Loucy (cell line): ENCODE data around the gene PNPLA6.

Experiments used
- H2AFZ ChIP-seq: fragments of 200-600 bp; sonication (generic); 2 replicates; pipeline ENCODE4 v1.6.0; 2016; ENCODE audit warnings: antibody characterized with exemption, mild to moderate bottlenecking, low read length, moderate library complexity
- H3F3A ChIP-seq: fragments of 200-600 bp; 2 replicates; pipeline ENCODE4 v1.6.0; 2016; ENCODE audit warnings: antibody characterized with exemption, low read depth, mild to moderate bottlenecking
- H3K27me3 ChIP-seq: fragments of 200-600 bp; sonication (generic); 2 replicates; pipeline ENCODE4 v1.6.1; 2014; ENCODE audit warnings: low read length, mild to moderate bottlenecking; ENCODE audit not compliant: insufficient read depth, poor library complexity, severe bottlenecking
- H3K36me3 ChIP-seq: fragments of 200-600 bp; sonication (generic); 2 replicates; pipeline ENCODE4 v1.6.1; 2016; ENCODE audit warnings: low read length; ENCODE audit not compliant: insufficient read depth
- H3K4me1 ChIP-seq: fragments of 200-600 bp; sonication (generic); 2 replicates; pipeline ENCODE4 v1.5.1; 2014; ENCODE audit warnings: low read length, mild to moderate bottlenecking; ENCODE audit not compliant: insufficient read depth, poor library complexity, severe bottlenecking
- H3K4me2 ChIP-seq: fragments of 200-600 bp; sonication (generic); 2 replicates; pipeline ENCODE4 v1.6.0; 2014; ENCODE audit warnings: antibody characterized with exemption, low read length, low read depth, mild to moderate bottlenecking; ENCODE audit not compliant: poor library complexity, severe bottlenecking
- H3K4me3 ChIP-seq: fragments of 200-600 bp; sonication (generic); 2 replicates; pipeline ENCODE4 v1.5.1; 2014; ENCODE audit warnings: low read length, mild to moderate bottlenecking, mixed read lengths; ENCODE audit not compliant: poor library complexity, severe bottlenecking
- H3K79me2 ChIP-seq: fragments of 200-600 bp; sonication (generic); 2 replicates; pipeline ENCODE4 v1.6.1; 2014; ENCODE audit warnings: low read length; ENCODE audit not compliant: insufficient read depth
- H3K9ac ChIP-seq: fragments of 200-600 bp; sonication (generic); 2 replicates; pipeline ENCODE4 v1.6.0; 2014; ENCODE audit warnings: mild to moderate bottlenecking, low read depth, low read length, moderate library complexity; ENCODE audit not compliant: poor library complexity, severe bottlenecking
- H3K9me2 ChIP-seq: fragments of 200-600 bp; sonication (generic); replicated peaks from 2 replicates; pipeline ENCODE4 v1.6.1; 2016; ENCODE audit warnings: low read depth, low read length, mixed read lengths
- H3K9me3 ChIP-seq: fragments of 200-600 bp; sonication (generic); 2 replicates; pipeline ENCODE4 v1.6.1; 2014; ENCODE audit warnings: mild to moderate bottlenecking, antibody characterized with exemption, low read length, low read depth; ENCODE audit not compliant: insufficient read depth
- H4K20me1 ChIP-seq: fragments of 200-600 bp; sonication (generic); 2 replicates; pipeline ENCODE4 v1.6.0; 2014; ENCODE audit warnings: antibody characterized with exemption, low read length, mild to moderate bottlenecking; ENCODE audit not compliant: insufficient read depth, poor library complexity, severe bottlenecking
- EZH2phosphoT487 ChIP-seq: fragments of 200-600 bp; IDR thresholded peaks from 2 replicates; pipeline ENCODE4 v1.6.1; 2018; ENCODE audit warnings: antibody characterized with exemption, mild to moderate bottlenecking, moderate library complexity, borderline replicate concordance
- TF ChIP-seq, protein P1 (sequence below): fragments of 200-600 bp; sonication (generic); conservative IDR thresholded peaks from 2 replicates; pipeline ENCODE4 v1.5.1; 2014; ENCODE audit warnings: mild to moderate bottlenecking, antibody characterized with exemption, low read length

Gene PNPLA6

DNA sequence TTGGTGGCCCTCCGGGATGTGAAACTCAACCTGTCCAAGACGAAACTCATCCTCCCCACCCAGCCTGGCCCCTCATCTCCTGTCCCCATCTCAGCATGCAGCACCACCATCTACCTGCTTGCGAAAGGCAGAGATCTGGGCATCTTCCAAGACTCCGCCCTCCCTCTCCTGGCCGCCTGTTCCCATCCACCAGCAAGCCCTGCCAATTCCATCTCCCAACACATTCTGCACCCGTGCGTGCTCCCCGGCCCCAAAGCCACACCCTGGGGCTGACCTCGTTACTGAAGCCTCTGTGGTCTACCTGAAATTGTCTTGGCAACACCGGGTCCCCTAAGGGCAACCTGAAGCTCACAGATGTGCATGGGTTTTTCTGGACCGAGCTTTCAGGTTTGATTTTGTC lies 46.9 kb downstream of the PNPLA6 start:
- Histone ChIP-seq H2AFZ (no peak overlapping the region), H3K27me3 (no peaks in the 10 kb centered on the region), H3K9me3 (no peaks in the 10 kb centered on the region), H3F3A (no peaks in the 10 kb centered on the region), H3K79me2 (no peaks in the 10 kb centered on the region), H3K4me1 (no peaks in the 10 kb centered on the region), H4K20me1 (no peaks in the 10 kb centered on the region), H3K36me3 (no peaks in the 10 kb centered on the region), H3K9ac (no peak overlapping the region), H3K4me3 (no peak overlapping the region), H3K4me2 (no peak overlapping the region), H3K9me2 (no peaks in the 10 kb centered on the region)
- TF ChIP-seq, protein P1, sequence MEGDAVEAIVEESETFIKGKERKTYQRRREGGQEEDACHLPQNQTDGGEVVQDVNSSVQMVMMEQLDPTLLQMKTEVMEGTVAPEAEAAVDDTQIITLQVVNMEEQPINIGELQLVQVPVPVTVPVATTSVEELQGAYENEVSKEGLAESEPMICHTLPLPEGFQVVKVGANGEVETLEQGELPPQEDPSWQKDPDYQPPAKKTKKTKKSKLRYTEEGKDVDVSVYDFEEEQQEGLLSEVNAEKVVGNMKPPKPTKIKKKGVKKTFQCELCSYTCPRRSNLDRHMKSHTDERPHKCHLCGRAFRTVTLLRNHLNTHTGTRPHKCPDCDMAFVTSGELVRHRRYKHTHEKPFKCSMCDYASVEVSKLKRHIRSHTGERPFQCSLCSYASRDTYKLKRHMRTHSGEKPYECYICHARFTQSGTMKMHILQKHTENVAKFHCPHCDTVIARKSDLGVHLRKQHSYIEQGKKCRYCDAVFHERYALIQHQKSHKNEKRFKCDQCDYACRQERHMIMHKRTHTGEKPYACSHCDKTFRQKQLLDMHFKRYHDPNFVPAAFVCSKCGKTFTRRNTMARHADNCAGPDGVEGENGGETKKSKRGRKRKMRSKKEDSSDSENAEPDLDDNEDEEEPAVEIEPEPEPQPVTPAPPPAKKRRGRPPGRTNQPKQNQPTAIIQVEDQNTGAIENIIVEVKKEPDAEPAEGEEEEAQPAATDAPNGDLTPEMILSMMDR: no peak
- no peak for TF ChIP-seq EZH2phosphoT487

DNA sequence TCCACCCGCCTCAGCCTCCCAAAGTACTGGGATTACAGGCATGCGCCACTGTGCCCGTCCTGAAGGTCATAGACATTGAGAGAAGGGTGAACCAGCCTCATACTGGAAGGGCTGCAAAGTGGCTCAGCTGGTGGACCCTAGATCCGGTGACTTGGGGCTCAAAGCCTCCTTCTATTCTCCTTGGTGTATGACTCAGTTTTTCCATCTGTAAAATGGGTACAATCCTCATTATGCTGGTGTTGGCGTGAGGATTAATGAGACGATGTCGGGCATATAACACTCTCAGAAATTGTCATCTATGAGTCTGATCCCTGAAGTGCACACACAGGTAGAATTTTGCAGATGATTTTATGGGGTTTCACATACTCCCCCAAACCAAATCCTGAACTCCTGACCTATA lies 54.3 kb downstream of the PNPLA6 start:
- no peaks in the 10 kb centered on the region for H3K9me3 ChIP-seq
- no peaks in the 10 kb centered on the region for H4K20me1 ChIP-seq
- H3K9me2 ChIP-seq: no peaks in the 10 kb centered on the region
- H3K4me3 ChIP-seq: no peak overlapping the region
- no peak overlapping the region for H3K9ac ChIP-seq
- H3K4me1 ChIP-seq: no peaks in the 10 kb centered on the region
- H3K36me3 ChIP-seq: no peaks in the 10 kb centered on the region
- H3K4me2 ChIP-seq: no peak overlapping the region
- H2AFZ ChIP-seq: no peak overlapping the region
- H3K79me2 ChIP-seq: no peaks in the 10 kb centered on the region
- TF ChIP-seq, protein P1: no peak
- no peak for TF ChIP-seq EZH2phosphoT487
- H3F3A ChIP-seq: no peaks in the 10 kb centered on the region
- no peaks in the 10 kb centered on the region for H3K27me3 ChIP-seq

DNA sequence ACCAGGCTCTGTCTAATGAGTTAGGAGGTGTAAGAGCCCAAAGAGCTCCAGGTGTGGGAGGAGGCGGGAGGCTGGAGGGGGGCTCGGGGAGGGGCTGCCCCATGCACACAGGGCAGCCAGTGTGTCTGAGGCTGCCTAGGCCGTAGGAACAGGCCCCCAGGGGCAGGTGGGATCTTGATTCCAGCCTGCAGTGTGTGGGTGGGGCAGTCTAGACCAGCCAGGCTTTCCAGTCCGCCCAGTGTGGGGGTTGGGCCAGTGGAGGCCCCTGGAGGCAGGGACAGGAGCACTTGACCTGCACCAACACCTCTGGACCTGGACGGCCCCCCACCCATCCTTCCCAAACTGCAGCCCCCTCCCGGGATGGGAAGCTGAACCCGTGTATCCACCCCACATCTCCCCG lies 54.7 kb downstream of the PNPLA6 start:
- Histone ChIP-seq H2AFZ (no peak overlapping the region), H3K4me3 (no peak overlapping the region), H3K9ac (no peak overlapping the region), H4K20me1 (no peaks in the 10 kb centered on the region), H3K4me2 (no peak overlapping the region), H3F3A (no peaks in the 10 kb centered on the region), H3K27me3 (no peaks in the 10 kb centered on the region), H3K9me3 (no peaks in the 10 kb centered on the region), H3K4me1 (no peaks in the 10 kb centered on the region), H3K36me3 (no peaks in the 10 kb centered on the region), H3K9me2 (no peaks in the 10 kb centered on the region), H3K79me2 (no peaks in the 10 kb centered on the region)
- TF ChIP-seq, protein P1: no peak
- TF ChIP-seq EZH2phosphoT487: no peak
